Medulla oblongata (tissue), 1 donor: ENCODE data around the gene PEX10.

Experiments
- DNase-seq: peaks from one replicate; pipeline ENCODE4 v3.0.0-alpha.2; 2015; ENCODE audit errors: extremely low spot score

PEX10 gene

DNA sequence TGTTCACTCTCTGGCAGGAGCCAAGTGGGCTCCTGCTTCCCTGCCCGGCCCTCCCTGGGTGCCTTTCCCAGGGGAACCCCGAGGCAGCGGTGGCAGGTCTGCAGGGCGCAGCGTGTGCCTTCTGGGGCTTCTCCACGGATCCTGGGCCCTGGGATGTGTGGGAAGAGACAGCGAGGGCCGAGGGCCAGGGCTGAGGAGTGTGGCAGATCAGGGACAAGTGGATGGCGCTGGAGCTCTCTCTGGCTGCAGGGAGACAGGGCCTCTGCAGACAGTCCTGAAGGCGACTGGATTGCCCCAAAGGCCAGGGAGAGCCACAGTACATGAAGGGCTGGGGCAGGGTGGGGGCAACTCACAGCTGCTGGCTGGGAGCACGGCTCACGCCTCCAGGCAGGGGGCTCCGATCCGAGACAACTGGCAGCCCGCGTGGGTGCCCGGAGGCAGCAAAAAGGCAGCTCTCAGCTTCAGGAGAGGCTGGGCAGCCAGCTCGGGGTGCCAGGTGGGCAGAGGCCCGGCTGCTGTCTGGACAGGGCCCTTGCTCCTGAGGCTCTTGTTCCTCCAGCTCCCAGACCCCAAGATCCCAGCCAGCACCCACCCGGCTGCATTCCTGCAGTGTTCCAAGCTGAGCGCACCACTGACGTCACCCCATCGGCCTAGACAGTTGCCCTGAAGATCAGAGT, 37.0 kb downstream of the PEX10 start:
- DNase-seq = no peak

DNA sequence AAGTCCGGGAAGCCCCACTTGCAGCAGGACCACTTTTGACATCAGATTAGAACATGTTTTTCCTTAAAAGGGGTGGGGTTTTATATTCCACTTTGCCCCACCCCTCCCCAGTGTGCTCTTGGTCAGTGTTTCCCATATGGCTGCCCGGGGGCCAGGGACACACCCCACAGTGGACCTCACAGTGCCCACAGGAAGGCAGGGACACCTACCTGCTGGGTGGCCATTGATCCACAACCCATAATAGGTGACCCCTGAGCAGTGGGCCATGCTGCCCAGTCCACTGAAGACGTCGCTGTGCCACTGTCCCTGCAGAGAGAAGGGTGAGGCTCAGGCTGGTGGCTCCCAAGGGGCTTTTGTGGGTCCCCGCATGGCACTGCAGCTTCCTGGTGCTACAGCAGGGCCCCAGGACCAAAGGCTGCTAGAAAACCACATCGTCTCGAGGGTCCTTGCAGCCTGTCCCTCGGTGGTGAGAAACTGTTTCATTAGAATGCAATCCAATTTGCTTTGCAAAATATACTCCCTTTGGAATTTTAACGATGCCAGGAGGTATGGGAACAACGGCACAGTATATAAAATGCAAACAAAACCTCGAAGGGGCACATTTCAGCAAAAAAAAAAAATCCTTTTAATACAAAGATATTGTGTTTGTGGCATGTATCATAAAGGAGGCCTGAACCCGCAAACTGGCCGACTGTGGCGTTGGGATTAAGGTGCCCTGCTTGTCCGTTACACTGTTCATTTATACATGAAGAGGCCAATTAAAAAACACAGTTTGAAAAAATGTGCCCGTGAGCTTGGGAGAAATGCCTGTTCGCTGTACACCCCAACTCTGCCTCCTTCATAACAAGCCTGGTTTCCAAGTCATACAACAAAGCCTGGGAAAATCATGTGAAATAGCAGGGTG, 37.9 kb downstream of the PEX10 start:
- DNase-seq = no peak

DNA sequence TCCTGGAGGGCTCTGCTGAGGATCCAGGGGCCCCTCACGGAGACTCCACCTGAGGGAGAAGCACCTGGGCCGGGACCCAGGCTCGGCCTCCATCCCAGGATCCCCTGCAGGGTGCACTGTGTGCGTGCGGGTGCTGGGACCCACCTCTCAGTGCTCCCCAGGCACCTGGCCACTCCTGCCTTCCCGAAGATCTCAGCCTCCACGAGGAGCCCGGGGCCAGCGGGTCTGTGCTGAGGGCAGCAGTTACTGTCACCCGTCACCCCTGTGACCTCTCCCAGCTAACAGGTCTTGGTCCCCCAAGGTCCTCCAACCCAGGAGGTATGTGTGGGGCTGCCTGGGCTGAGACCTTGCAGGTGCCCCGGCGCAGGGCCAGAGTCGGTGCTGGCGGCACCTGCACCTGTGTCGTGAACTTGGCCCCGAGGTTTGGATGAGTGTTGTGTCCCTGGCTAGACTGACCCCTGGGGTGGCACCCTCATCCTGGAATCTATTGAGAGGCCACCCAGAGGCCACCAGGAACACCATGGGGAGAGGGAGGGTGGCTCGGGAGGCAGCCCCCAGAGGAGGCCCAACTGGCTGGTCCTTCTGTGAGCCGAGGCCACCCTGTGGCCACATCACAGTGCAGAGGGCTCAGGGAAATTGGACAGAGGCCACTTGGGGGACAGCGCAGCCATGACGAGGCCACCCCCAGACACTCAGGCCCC, 38.7 kb downstream of the PEX10 start:
- no peak for DNase-seq

- no peak for DNase-seq
Observed at GRCh38 chr1:2372551-2373490, 39.5 kb downstream of the PEX10 start.

GRCh38 chr1:2368053-2368744, 44.2 kb downstream of the PEX10 start:
- DNase-seq = no peak

DNA sequence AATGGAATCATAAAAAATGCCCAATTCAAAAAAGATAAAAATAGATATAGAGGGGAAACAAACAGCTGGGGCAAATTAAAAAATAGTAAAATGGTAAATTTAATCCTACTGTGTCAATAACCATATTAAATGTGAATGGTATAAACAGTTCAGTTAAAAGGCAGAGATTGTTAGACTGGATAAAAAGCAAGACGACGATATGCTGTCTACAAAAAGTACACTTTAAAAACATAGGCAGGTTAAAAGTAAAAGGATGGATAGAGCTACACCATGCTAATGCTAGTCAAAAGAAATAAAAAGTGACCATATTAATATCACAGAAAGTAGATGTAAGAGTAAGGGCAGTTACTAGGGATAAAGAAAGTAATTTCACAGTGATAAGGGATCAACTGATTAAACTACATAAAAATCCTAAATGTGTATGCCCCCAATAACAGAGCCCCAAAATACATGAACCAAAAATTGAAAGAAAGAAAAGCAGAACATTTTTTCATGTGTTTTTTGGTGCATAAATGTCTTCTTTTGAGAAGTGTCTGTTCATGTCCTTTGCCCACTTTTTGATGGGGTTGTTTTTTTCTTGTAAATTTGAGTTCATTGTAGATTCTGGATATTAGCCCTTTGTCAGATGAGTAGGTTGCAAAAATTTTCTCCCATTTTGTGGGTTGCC, 48.4 kb downstream of the PEX10 start:
- DNase-seq = no peak

DNA sequence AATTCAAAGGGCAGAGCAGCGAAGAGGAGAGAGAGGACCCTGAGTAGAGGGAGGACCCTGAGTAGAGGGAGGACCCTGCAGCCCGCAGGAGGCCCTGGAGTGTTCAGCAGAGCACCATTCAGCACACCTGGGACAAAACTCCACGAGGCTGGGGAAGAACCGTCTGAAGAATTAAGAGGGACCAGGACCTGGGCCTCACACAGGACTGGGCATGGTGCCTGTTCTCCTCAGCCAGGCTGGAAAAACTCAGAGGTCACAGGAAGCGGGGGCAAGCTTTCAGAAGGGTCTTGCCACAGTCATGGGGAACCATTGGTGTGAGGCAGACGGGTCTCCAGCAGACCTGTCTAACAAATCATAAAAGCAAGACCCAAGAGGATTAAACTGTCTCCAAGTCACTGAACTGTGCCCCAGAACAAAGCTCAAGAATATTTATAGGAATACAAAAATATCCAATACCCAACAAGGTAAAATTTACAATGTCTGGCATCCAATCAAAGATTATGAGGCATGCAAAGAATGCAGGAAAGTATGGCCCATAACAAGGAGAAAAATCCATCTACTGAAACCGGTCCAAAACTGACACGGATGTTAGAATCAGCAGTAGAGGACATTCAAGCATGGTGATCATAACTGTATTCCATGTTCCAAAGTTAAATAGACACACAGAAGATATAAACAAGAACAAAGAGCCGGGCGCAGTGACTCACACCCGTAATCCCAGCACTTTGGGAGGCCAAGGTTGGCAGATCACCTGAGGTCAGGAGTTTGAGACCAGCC, 51.6 kb downstream of the PEX10 start:
- no peak for DNase-seq

- DNase-seq = no peak
Observed at GRCh38 chr1:2358651-2359640, 53.4 kb downstream of the PEX10 start.

DNA sequence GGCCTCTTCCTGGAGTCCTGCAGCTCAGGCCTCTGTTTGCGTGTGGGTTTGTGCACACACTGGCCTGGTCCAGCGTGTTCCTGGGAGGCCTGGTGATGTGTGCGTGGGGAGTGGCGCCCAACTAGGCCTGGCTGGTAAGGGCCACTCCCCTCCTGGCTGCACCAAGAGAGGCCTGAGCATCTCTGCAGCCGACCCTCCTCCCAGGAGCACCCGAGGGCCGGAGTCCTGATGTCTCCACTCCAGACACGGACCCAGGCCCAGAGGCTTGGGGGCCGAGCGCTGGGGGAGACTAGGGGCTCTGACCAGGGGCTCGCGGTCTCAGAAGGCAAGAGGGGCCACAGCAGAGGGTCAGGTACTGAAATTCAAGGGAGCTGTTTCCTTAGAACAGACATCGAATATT, 54.3 kb downstream of the PEX10 start:
- no peak for DNase-seq

DNA sequence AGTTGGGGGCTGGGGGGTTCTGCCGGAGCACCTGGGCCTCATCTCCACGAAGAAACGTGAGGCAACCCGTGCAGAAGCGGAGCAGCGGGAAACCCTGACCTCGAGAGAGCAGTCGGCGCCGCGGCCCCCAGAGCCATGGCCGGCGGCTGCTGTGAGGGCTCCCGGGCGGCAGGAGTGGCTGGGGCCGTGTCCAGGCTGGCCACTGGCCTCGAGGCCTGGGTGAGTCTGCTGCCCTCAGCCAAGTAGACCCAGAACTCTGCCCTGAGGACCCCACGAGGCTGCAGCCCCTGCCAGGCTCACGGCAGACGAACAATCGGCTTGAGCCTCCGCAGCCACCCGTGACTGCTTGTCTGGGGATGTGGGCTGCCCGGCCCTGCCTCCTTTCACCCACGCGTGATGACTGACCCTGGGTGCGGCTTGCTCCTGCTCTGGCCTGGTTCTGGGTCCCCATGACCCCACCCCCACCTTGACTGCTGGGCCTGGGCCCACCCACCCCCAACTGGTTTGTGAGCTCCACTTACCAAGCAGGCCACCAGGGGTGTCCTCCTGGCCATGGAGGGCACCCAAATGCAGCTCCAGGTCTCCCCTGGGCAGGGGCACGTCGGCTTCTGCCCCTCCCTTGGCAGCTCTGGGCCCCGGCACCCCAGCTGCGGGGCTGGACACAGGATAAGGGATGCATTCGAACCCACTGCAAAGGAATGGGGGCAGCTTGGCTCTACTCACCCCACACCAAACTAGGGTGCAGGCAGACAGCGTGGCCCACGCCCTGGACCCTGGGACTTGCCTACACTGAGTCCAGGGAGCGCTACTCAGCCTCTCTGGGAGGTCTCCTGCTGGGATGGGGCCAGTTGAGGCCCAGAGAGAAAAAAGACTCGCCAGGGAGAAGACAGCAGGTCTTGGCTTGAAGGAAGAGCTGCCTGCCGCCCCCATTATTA, 55.2 kb downstream of the PEX10 start:
- DNase-seq = no peak

GRCh38 chr1:2356401-2356800, 56.0 kb downstream of the PEX10 start:
- no peak for DNase-seq

GRCh38 chr1:2355373-2356261, 56.7 kb downstream of the PEX10 start:
- DNase-seq = no peak

- DNase-seq = no peak
Observed at GRCh38 chr1:2354511-2355372, 57.6 kb downstream of the PEX10 start.
